GM19395 (cell line): Measurements from ENCODE around the gene NT5DC3.
"Not testable (repeated sequence)": the region's sequence is repeated elsewhere in the genome, so short reads cannot be mapped to it uniquely, and the experiment has no call there.

Experiments used
- ATAC-seq: cut with Tn5 transposase; IDR thresholded peaks from one replicate; pipeline ENCODE4 v1.9.1; 2021; ENCODE audit warnings: mild to moderate bottlenecking, moderate library complexity; ENCODE audit not compliant: unreplicated experiment

Gene NT5DC3

GRCh38 chr12:103855896-103856657, 15.0 kb upstream of the NT5DC3 start:
- ATAC-seq, result no peak

- no peak for ATAC-seq
Observed at GRCh38 chr12:103855036-103855712, 14.1 kb upstream of the NT5DC3 start.

GRCh38 chr12:103854372-103854973, 13.4 kb upstream of the NT5DC3 start:
- ATAC-seq, result no peak

- ATAC-seq, result no peak
Observed at GRCh38 chr12:103852498-103852997, 11.5 kb upstream of the NT5DC3 start.

GRCh38 chr12:103851127-103851526, 10.1 kb upstream of the NT5DC3 start:
- ATAC-seq, result no peak

GRCh38 chr12:103850429-103850828, 9.4 kb upstream of the NT5DC3 start:
- ATAC-seq, result no peak

- no peak for ATAC-seq
Observed at GRCh38 chr12:103848917-103849491, 8.0 kb upstream of the NT5DC3 start.

- ATAC-seq, result no peak
Observed at GRCh38 chr12:103848143-103848542, 7.1 kb upstream of the NT5DC3 start.

- ATAC-seq, result no peak
Observed at GRCh38 chr12:103846415-103846814, 5.4 kb upstream of the NT5DC3 start.

GRCh38 chr12:103844305-103844704, 3.3 kb upstream of the NT5DC3 start:
- ATAC-seq, result no peak

- ATAC-seq, result peak; percentile 8
Observed at GRCh38 chr12:103841690-103842584, 903 bp upstream of the NT5DC3 start.

GRCh38 chr12:103840462-103840875, 565 bp downstream of the NT5DC3 start:
- ATAC-seq, result peak; percentile 46

GRCh38 chr12:103839609-103840461, 1.2 kb downstream of the NT5DC3 start:
- ATAC-seq, result no peak

- ATAC-seq, result no peak
Observed at GRCh38 chr12:103839103-103839502, 1.9 kb downstream of the NT5DC3 start.

GRCh38 chr12:103838254-103838914, 2.6 kb downstream of the NT5DC3 start:
- ATAC-seq, result no peak

GRCh38 chr12:103836345-103836744, 4.7 kb downstream of the NT5DC3 start:
- ATAC-seq, result no peak

GRCh38 chr12:103835747-103836335, 5.2 kb downstream of the NT5DC3 start:
- not testable (repeated sequence) for ATAC-seq

- no peak for ATAC-seq
Observed at GRCh38 chr12:103834942-103835341, 6.1 kb downstream of the NT5DC3 start.

- no peak for ATAC-seq
Observed at GRCh38 chr12:103833891-103834290, 7.1 kb downstream of the NT5DC3 start.
